HG03175 (cell line): Measurements from ENCODE around the gene EFNA2.
A peak's percentile ranks its signal among the peaks of the same experiment; 100 is the strongest.
"Not testable (repeated sequence)": the region's sequence is repeated elsewhere in the genome, so short reads cannot be mapped to it uniquely, and the experiment has no call there.

Source experiments
- ATAC-seq: cut with Tn5 transposase; IDR thresholded peaks from one replicate; pipeline ENCODE4 v1.9.1; 2021; ENCODE audit warnings: mild to moderate bottlenecking, moderate library complexity; ENCODE audit not compliant: unreplicated experiment

Gene EFNA2

GRCh38 chr19:1285737-1286360, at the start of gene EFNA2:
Gene EFNA2 (plus strand): TSS chr19:1285873. CDS start chr19:1286169, 296 bp downstream.
- no peak for ATAC-seq

GRCh38 chr19:1236576-1236975, 49.1 kb upstream of the EFNA2 start:
- no peak for ATAC-seq

DNA sequence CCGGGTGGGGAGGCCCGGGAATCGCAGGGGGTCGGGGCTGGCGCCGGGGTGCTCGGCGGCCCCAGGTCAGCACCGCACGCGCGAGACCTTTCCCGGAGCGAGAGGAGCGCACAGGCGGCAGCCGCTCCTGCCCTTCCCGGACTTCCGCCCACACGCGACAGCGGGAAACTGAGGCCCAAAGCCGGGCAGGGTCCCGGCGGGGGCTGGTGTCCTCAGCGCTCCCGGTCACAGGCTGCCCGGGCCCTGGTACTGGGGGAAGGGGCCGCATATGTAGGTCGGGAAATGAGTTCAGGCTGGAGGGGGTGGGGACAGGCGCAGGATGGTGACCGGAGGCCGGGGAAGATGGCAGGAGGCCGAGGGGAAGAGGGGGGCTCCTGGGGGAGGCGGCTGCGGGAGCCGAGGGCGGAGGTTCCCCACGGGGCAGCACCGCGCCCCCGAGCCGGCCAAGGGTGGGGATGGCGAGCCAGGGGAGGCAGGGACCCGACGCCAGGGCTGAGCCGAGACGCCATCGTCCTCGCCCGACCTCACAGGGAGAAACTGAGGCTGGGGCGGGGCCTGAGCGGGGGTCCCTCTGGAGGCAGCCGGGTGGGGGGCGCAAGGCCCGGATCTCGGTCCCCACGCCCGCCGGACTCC, 48.5 kb upstream of the EFNA2 start:
- no peak for ATAC-seq

DNA sequence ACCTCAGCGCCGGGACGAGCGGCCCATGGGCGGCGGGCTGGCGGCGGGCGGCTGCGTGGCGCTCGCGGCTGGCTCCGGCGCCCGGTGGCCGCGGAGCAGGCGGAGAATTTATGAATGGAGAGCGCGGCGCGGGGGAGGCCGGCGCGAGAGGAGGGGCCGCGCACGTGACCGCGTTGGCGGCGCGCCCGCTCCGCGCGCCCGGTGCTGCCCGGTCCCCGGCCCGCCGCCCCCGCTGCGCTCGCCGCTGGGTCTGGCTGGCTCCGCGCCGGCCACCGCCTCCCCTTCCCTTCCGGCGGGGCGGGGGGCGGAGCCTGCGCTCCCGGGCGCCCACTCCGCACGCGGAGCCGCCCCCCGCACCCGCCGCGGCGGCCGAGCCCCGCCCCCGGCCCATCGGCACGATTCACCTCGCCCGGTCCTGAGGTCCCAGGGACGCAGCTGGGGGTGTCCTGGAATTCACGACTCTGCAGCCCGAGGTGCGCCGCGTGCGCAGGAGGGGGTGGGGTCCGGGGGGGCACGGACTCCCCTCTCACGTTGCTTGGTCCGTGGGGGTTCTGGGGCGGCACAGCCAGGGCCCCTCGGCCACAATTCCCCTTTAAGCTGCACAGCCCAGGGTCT, 47.8 kb upstream of the EFNA2 start, which contains the start of gene CBARP:
CBARP (minus strand) TSS at position 252 of the 615 bp plus-strand sequence. CDS start 1,905 bp downstream, outside the sequence.
- ATAC-seq = no peak

DNA sequence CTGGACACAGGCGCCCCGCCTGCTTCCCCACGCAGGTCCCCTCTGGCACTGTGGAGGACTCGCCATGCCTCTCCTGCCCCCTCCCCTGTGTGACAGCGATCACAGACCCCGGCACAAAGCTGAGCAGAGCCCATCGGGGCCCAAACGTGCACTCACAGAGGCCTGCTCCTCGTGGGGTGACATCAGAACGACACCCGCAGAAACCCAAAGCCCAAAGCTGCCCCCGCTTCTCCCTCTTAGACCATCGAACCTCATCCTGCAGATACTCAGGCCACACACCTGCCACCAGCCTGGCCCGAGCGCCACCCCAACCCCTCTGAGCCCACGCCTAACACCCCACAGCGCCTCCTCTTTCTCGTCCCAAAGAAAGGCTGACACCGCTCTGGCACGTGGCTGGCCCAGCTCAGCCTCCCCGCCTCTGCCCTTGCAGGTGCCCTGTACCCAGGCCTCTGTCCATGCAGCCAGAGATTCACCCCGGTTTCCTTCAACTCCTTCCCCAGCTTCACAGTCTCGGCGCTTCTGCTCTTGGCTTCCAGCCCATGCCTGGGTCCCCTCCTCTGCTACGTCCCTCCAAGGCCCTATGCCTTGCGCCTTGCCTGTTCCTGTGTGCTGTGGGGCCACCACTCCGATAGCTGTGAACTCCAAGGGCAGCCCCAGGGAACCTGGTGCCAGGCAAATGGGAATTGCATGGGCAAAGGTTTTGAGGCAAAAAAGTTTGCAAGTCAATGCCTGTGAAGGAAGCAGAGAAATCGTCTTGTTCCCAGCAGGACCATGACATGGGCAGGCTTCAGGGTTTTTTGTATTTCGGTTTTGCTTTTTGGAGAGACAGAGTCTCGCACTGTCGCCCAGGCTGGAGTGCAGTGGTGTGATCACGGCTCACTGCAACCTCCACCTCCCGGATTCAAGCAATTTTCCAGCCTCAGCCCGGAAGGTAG, 47.0 kb upstream of the EFNA2 start:
- no peak for ATAC-seq

DNA sequence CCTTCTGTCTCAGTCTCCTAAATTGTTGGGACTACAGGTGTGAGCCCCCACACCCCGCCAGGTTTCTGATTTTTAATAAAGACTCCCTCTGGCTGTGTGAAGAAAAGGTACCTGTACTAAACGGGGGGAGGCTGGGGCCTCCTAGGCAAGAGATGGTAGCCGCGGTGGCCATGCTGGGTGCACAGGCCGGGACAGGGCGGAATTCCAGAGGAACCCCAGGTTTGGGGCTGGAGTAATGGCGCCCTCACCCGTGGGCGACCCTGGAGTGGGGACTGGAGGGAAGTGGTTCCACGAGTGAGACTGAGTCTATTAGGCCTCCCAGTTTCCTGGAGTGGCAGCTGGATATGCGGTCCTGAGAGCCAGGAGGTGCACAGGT, 46.3 kb upstream of the EFNA2 start:
- ATAC-seq = no peak

- peak; percentile 43 for ATAC-seq
Observed at GRCh38 chr19:1239796-1240737, 45.6 kb upstream of the EFNA2 start.

DNA sequence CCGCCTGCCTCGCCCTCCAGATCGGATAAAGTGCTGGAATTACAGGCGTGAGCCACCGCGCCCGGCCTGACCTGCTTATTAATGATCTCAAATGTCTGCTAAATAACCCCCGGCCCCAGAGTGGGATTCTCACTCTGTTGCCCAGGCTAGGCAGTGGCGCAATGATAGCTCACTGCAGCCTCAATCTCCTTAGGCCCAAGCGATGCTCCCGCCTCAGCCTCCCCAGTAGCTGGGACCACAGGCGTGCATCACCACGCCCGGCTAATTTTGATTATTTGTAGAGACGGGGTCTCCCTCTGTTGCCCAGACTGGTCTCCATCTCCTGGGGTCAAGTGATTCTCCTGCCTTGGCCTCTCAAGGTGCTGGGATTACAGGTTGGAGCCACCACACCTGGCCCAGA, 44.7 kb upstream of the EFNA2 start:
- ATAC-seq = no peak

DNA sequence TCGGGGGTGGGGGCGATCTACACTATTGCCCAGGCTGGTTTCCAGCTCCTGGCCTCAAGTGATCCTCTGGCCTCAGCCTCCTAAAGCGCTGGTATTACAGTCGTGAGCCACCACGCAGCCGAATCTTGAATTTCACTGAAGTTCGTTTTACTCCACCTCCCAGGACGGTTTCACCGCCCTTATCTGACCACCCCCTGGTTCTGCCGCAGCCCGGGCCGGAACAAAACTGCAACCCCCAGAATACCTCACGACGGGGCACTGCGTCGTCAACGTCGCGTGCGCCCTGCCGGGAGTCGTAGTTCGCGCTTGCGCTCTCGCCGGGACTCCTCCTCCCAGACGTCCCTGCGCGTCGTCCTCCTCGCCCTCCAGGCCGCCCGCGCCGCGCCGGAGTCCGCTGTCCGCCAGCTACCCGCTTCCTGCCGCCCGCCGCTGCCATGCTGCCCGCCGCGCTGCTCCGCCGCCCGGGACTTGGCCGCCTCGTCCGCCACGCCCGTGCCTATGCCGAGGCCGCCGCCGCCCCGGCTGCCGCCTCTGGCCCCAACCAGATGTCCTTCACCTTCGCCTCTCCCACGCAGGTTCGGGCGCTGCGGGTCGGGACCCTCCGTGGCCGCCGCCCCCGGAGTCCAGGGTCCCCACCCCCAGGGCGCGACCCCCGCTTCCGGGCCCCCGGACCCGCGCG, 44.1 kb upstream of the EFNA2 start, which contains the start of gene ATP5F1D:
ATP5F1D (plus strand) TSS at position 335 of the 679 bp plus-strand sequence; CDS start at position 435, 100 bp downstream.
- ATAC-seq = peak; percentile 48

DNA sequence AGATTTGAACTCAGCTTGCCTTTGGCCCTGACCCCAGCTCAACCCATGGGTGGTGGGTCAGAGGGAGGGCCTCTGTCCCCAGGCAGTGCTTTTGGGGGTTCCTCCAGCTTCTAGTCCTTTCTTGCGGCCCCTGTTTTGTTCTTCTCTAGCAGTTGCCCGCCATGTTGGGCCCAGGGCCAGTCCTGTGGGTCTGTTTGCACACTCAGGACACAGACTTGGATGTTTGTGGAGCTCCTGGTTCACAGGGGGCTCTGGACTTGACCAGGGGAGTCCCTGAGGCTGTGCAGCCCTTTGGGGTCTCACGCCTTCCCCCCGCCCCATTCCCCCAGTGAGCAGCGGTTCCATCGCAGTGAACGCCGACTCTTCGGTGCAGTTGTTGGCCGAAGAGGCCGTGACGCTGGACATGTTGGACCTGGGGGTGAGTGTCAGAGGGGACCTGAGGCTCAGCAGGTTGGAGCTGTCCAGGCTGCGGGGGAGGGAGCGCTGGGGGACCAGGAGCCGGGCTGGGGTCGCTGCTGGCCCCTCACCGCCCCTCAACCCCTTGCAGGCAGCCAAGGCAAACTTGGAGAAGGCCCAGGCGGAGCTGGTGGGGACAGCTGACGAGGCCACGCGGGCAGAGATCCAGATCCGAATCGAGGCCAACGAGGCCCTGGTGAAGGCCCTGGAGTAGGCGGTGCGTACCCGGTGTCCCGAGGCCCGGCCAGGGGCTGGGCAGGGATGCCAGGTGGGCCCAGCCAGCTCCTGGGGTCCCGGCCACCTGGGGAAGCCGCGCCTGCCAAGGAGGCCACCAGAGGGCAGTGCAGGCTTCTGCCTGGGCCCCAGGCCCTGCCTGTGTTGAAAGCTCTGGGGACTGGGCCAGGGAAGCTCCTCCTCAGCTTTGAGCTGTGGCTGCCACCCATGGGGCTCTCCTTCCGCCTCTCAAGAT, 41.6 kb upstream of the EFNA2 start:
- ATAC-seq = peak; percentile 23

DNA sequence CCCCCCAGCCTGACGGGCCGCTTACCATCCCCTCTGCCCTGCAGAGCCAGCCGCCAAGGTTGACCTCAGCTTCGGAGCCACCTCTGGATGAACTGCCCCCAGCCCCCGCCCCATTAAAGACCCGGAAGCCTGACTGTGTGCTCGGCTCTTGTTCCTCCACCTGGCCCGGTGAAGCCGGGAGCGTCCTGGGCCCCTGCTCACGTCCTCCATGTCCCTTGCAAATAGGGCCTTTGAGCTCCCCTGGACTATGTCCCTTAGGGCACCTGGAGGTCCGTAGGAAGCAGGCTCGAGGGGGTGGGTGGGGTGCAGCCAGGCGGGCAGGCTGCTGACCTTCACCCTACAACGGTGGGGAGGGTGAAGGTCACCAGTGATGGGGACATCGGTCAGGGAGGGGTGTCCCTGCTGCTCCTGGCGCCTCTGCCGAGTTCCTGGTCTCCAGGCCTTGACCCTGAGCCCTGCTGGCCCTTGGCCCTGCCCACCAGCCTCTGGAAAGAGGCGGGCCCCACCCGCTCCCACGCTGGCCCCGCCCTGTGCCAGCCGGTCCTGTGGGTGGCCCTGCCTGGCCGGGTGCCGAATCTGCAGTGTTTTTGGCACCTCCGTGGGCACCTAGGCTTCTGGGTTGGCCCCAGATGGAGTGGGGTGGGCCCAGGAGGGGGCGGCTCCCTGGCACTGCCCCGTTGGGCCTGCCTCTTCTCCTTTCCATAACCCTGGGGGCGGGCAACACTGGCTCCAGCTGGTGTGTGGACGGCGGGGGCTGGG, 40.8 kb upstream of the EFNA2 start:
- ATAC-seq = no peak

GRCh38 chr19:1245494-1246264, 40.0 kb upstream of the EFNA2 start:
- ATAC-seq = no peak

DNA sequence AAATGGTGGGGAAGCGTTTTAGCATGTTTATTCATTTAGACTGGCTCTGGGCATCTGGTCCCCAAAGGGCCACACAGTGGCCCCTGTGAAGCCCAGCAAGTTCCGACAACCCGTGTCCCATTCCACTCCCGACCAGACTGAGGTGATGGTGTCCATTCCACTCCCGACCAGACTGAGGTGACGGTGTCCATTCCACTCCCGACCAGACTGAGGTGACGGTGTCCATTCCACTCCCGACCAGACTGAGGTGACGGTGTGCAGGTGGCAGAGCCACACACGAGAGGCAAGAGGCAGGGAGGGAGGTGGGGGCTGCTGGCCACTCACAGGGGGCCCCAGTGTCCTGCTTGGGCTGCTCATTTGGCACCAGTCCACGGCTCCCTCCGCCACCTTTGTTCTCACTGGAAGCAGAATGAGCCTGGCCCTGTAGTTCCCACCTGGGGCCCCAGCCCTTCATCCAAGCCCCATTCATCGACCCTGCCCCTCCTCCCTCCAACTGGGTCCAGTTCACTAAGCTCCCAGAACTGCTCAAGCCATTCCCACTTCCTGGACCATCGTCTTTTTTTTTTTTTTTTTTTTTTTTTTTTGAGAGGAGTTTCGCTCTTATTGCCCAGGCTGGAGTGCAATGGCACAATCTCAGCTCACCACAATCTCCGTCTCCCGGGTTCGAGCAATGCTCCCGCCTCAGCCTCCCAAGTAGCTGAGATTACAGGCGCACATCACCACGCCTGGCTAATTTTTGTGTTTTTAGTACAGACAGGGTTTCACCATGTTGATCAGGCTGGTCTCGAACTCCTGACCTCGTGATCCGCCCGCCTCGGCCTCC, 39.2 kb upstream of the EFNA2 start:
- ATAC-seq = not testable (repeated sequence)

DNA sequence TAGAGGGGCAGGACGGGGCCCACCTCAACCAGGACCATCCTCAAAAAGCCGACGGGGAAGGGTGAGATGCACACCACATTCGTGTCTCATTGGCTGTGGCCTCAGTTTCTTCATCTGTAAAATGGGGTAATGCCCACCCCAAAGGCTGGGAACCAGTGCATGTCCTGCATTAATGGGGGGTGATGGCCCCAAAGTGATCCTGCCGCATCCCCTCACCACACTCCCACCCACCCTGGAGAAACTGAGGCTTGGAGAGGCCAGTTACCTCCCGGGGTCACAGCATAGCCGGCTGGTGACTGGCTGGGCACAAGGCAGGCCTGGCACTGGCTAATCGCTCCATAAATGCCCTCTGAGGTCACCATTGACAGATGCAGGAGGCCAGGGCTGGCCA, 37.9 kb upstream of the EFNA2 start:
- ATAC-seq = no peak

GRCh38 chr19:1248139-1248785, 37.4 kb upstream of the EFNA2 start, which contains the start of gene MIDN:
Gene MIDN (plus strand): TSS chr19:1248583. CDS start chr19:1250297, 1,714 bp downstream.
- ATAC-seq = peak; percentile 11
